HUES64 (cell line): ENCODE results near the gene TNPO3.

Experiments
- H3K27ac ChIP-seq: 2 replicates; pipeline ENCODE4 v1.7.0; 2013; ENCODE audit warnings: low read depth, low read length, inconsistent platforms
- H3K27me3 ChIP-seq: 2 replicates; pipeline ENCODE4 v1.6.1; 2013; ENCODE audit warnings: mild to moderate bottlenecking, low read length; ENCODE audit not compliant: insufficient read depth
- H3K36me3 ChIP-seq: 2 replicates; pipeline ENCODE4 v1.6.1; 2013; ENCODE audit warnings: mild to moderate bottlenecking, low read length; ENCODE audit not compliant: insufficient read depth
- H3K4me1 ChIP-seq: 2 replicates; pipeline ENCODE4 v1.6.1; 2013; ENCODE audit warnings: mild to moderate bottlenecking, low read length, moderate library complexity; ENCODE audit not compliant: insufficient read depth
- H3K4me3 ChIP-seq: 2 replicates; pipeline ENCODE4 v1.5.1; 2013; ENCODE audit warnings: mild to moderate bottlenecking, low read length, moderate library complexity
- H3K9ac ChIP-seq: 2 replicates; pipeline ENCODE4 v1.6.1; 2013; ENCODE audit warnings: mild to moderate bottlenecking, low read depth, low read length
- H3K9me3 ChIP-seq: 2 replicates; pipeline ENCODE4 v1.6.1; 2013; ENCODE audit warnings: low read depth, low read length; ENCODE audit not compliant: insufficient read depth
- WGBS: fragments of 150-250, 120-280 bp; methylation state at CpG from one replicate; pipeline ENCODE4 v1.1.7; 2013; ENCODE audit warnings: missing lambda C conversion rate; 5-methylcytosine and 5-hydroxymethylcytosine counted together

The TNPO3 gene

DNA sequence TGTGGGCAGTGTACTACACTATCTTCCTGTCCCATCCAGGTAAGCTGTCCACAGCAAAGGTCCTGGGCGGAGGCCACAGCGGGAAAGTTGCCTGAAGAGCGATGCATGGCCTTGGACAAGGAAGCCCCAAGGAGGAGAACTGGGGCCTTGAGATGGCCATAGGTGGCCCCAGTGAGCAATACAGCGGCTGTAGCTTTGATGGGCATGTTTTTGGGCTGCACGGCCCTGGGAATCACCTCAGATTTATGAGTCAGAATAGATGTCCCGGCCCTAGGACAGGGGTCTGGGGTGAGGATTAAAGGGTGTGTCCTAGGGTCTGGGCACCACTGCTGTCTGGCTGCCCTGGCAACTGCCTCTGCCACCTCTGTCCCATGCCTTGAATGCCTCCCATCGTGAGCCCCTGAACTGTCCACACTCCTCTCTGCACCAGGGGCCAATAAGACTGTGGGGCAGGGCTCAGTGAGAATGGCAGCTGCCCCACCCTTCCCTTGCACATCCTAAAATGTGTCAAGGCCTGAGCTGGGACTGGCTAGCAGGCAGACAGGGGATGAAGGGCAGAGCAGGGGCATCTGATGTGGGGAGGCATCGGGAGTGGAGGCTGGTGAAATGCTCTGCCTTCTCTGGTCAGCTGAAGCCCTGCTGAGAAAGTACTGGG is 126.6 kb downstream of the TNPO3 start:
- Histone ChIP-seq H3K36me3 (no peaks in the 10 kb centered on the region), H3K27me3 (peaks cover 2% of the 10 kb centered on the region; the same call in 1 of the 2 replicates), H3K27ac (no peak overlapping the region), H3K9ac (no peak overlapping the region), H3K4me3 (no peak overlapping the region), H3K4me1 (no peaks in the 10 kb centered on the region), H3K9me3 (no peaks in the 10 kb centered on the region)
- 93% methylated on average over 8 of the region's 8 CpGs for WGBS

DNA sequence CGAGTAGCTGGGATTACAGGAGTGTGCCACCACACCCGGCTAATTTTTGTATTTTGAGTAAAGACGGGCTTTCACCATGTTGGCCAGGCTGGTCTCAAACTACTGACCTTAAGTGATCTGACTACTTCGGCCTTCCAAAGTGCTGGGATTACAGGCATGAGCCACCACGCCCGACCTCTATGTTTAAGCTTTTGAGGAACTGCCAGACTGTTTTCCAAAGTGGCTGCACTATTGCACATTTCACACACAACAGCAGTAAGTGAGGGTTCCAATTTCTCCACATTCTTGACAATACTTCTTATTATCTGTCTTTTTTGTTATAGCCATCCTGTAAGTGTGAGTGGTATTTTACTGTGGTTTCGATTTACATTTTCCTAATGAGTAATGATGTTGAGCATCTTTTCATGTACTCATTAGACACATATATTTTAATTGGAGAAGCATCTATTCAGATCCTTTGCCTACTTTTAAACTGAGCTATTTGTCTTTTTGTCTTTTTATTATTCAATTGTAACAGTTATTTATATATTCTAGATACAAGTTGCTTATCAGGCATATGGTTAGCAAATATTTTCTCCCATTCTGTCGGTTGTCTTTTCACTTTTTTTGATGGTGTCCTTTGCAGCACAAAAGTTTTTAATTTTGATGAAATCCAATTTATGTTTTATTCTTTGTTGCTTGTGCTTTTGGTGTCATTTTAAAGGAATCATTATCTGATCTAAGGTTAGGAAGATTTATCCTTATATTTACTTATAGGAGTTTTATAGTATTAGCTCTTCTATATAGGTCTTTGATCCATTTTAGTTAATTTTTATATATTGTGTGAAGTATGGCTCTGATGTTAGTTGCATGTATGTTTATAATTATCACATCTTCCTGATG is 130.0 kb downstream of the TNPO3 start:
- no peaks in the 10 kb centered on the region; the same call in 1 of the 2 replicates for H3K27me3 ChIP-seq
- H3K36me3 ChIP-seq: no peaks in the 10 kb centered on the region
- no peak overlapping the region for H3K4me3 ChIP-seq
- no peak overlapping the region for H3K9ac ChIP-seq
- no peak overlapping the region for H3K27ac ChIP-seq
- WGBS: 67% methylated on average over 7 of the region's 8 CpGs
- H3K9me3 ChIP-seq: no peaks in the 10 kb centered on the region
- peaks cover 7% of the 10 kb centered on the region; the same call in 1 of the 2 replicates for H3K4me1 ChIP-seq

DNA sequence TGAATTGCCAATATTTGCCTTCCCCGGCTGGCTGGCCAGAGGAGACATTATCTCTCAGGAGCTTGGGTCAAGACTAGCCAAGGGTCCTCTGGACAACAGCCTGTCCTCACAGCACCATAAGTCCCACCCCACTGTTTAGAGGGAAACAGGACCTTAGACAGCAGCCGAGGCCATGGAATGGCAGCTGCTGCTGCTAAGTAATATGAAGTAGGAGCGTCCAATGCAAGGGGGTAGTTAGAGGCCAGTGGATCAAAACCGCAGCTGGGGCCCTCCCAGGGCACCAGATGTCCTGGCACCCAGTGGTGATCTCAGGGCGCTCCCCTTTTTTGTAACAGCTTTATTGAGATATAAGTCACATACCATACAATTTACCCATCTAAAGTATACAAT is 131.5 kb downstream of the TNPO3 start:
- Histone ChIP-seq H3K4me3 (no peak overlapping the region), H3K27ac (no peak overlapping the region), H3K36me3 (no peaks in the 10 kb centered on the region), H3K27me3 (peaks cover 4% of the 10 kb centered on the region), H3K4me1 (peaks cover 7% of the 10 kb centered on the region; the same call in 1 of the 2 replicates), H3K9ac (no peak overlapping the region), H3K9me3 (no peaks in the 10 kb centered on the region)
- WGBS: 94% methylated on average over 5 of the region's 5 CpGs

DNA sequence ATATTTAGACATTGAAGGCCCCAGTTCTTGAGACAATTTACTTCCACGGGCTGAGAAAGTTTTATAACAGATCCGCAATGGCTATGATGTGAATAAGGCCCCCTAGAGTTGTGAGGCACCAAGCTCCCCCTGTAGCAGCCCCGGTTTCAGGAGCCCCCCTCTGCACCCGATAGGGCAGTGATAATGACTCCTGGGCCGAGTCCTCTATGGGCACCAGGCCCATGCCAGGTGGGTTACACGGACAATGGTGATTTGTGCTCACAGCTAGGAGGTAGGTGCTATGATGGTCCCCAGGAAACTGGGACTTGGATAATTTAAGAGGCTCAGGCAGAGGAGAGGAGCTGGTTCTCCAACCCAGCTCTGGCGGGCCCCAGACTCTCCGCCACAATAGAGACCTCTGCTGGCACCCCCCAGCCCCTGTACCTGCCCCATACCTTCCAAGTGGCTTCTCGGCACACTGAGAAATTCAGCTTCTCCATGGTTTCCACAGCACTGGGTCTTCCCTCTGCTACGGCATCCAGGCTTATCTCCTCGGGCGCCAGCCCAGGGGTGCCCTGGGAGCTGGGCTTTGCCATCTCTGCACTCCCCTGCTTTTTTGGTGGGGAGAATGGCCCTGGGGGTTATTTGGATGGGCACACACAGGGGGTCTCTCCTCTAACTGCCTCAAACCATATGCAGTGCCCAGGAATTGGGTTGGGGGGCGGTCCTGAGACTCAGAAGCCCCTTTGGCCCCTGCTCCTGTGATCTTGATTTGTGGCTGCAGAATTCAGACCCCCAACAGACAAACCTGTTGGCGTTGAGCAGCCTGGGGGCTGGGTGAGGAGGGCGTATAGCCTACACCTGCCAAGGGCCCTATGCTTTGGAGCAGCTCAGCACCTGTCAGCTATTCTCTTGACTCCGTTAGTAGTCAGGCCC is 132.2 kb downstream of the TNPO3 start:
- H3K27ac ChIP-seq: no peak overlapping the region
- H3K27me3 ChIP-seq: peaks cover 4% of the 10 kb centered on the region
- no peaks in the 10 kb centered on the region for H3K36me3 ChIP-seq
- no peak overlapping the region for H3K4me3 ChIP-seq
- H3K9me3 ChIP-seq: no peaks in the 10 kb centered on the region
- 89% methylated on average over 16 of the region's 16 CpGs for WGBS
- no peak overlapping the region for H3K9ac ChIP-seq
- H3K4me1 ChIP-seq: peaks cover 7% of the 10 kb centered on the region; the same call in 1 of the 2 replicates

DNA sequence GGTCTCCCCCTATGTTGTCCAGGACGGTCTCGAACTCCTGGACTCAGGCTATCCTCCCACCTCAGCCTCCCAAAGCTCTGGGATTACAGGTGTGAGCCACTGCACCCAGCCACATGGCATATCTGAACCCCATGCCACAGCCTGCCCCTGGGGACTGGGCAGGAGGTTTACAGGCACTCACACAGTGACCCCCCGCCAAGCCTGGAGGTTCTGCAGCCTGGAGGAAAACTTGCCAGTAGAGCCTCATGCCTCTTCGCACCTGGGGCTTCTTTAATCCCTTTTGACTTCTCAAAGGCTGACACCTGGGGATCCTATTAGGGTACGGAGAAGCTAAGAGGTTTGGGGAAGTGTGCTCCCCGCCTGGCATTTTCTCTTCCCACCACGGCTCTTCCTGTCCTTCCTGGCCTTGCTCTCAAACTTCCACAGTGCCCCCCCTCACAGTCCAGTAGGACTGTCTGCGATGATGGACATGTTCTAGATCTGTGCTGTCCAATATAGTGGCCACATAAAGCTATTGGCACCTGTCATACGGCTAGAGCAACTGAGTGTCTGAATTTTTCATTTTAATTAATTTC is 133.0 kb downstream of the TNPO3 start:
- peaks cover 7% of the 10 kb centered on the region; the same call in 1 of the 2 replicates for H3K4me1 ChIP-seq

DNA sequence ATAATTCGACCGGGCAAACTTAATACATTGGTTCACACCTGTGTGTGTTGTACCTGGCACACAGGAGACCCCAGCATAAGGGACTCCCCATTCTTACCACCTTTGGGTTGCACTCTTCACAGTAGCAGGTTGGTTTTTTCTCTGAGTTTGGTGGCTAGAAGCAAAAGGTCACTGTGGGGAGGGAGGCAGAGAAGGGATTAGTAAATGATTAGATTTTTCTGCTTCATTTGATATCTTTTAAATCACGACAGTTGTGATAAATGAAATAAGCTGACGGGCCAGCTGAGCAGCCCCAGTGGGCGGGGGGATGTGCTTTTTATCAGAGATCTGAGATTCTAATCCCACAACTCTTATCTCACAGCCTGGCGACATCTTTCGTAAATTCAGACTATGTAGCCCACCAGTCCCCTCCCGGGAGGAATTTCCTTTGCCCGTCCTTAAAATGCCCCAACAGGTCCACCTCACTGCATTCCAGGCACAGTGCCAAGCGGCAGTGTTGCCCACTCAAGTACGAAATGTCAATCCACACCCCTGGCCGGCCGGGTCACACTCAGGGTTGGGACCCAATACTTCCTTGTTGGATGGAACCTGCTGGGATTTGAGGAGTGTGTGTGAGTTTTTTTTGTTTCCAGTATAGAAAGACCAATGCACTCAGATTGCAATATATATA is 133.9 kb downstream of the TNPO3 start:
- Histone ChIP-seq H3K9me3 (no peaks in the 10 kb centered on the region), H3K27me3 (peaks cover 17% of the 10 kb centered on the region), H3K4me1 (peaks cover 7% of the 10 kb centered on the region; the same call in 1 of the 2 replicates), H3K9ac (no peak overlapping the region), H3K27ac (no peak overlapping the region), H3K4me3 (no peak overlapping the region), H3K36me3 (no peaks in the 10 kb centered on the region)
- WGBS: 83% methylated on average over 13 of the region's 13 CpGs

More for the DNA sequence above, 133.0 kb downstream of the TNPO3 start:
- peaks cover 8% of the 10 kb centered on the region for H3K27me3 ChIP-seq
- H3K36me3 ChIP-seq: no peaks in the 10 kb centered on the region
- H3K9ac ChIP-seq: no peak overlapping the region
- H3K9me3 ChIP-seq: no peaks in the 10 kb centered on the region
- WGBS: 84% methylated on average over 9 of the region's 9 CpGs
- H3K27ac ChIP-seq: no peak overlapping the region
- H3K4me3 ChIP-seq: no peak overlapping the region

DNA sequence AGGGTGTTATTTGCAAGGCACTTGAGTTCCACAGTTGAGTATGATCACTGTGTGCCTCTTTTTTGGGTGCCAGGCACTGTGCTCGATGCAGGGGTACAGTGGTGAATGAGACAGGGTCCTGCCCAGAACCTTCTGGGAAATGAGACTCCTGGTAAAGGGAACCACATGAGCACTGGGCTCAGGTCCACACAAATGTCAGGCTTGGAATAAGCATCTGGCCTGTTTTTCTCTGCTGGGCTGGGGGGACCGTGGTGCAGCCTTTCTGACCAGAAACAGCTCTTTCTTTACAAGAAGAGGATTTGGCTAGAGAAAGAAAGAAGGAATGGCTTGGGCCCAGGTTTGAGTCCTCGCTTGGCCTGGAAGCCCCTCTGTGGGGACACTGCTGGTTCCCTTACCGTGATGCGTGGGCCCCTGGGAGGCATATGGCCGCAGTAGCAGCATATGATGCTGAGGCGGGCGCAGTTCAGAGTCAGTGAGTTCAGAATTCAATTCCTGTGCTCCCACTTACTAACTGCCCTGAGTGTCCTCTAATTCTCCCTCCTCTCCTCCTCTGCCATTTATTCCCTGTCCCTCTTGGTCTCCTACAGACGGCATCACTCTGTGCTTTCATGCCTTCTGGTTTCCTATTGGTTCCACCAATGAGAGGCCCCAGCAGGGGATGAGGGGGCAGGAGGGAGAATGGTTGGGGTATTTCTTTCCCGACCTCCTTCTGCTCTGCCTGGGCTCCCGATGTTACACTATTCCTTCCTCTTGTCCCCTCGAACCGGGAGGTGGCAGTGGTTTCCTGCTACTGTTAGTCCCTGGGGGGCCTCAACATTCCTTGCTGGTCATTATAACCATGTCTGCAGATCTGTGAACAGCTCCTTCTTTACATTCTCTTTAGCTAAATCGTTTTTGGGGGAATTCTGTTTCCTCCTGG is 134.8 kb downstream of the TNPO3 start:
- Histone ChIP-seq H3K4me1 (peaks cover 7% of the 10 kb centered on the region; the same call in 1 of the 2 replicates), H3K27ac (no peak overlapping the region), H3K4me3 (no peak overlapping the region), H3K36me3 (no peaks in the 10 kb centered on the region), H3K27me3 (peaks cover 26% of the 10 kb centered on the region), H3K9me3 (no peaks in the 10 kb centered on the region), H3K9ac (no peak overlapping the region)
- WGBS: 54% methylated on average over 14 of the region's 14 CpGs

DNA sequence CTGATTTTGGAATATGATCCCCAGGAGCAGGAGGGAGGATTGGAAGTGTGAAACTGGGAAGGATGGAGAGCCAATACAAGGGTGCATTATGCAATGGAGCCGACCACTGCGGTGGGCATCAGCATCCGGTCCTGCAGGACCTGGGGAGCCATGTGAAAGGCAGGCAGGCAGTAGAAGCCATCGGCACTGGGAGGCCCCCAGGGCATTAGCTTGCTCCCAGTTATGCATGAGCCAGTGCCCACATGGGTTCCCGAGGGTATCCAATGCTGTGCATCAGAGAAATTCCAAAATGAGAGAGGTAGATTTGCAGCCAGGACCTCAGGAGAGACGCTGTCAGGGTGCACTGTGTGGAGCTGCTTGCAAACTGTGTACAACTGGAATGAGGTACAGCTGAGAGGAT is 135.7 kb downstream of the TNPO3 start:
- no peaks in the 10 kb centered on the region for H3K9me3 ChIP-seq
- H3K36me3 ChIP-seq: no peaks in the 10 kb centered on the region
- H3K4me1 ChIP-seq: peaks cover 11% of the 10 kb centered on the region; the same call in 1 of the 2 replicates
- H3K9ac ChIP-seq: no peak overlapping the region
- peaks cover 34% of the 10 kb centered on the region for H3K27me3 ChIP-seq
- no peak overlapping the region for H3K4me3 ChIP-seq
- no peak overlapping the region for H3K27ac ChIP-seq
- 89% methylated on average over 6 of the region's 6 CpGs for WGBS

DNA sequence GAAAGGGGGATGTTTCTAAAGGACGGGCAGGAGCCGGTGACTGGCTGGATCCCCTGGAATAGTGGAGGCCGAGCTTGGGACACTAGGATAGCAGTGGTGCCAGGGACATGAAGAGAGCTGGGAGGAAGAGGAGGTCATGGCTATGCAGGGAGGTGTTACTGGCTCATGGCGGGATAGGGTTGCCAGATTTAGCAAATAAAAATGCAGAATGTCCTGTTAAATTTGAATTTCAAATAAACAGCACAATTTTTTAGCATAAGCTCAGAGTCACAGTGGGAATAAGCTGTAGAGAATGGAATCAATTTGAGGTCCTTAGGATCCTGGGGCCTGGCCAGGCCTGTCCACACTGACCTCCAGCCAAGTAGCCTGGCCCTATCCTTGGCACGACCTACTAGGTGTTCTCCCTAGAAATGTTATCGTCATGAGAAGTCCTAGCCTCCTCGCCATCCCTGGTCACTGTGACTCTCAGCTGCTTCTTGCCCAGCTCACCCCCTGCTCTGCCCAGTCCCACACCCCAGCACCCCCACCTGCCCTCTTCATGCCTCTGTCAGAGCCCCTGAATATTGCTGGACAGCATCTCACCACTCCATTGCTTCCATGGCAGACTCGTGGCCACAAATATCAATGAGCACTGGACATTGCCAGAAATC is 136.8 kb downstream of the TNPO3 start:
- H3K27ac ChIP-seq: no peak overlapping the region
- H3K4me3 ChIP-seq: no peak overlapping the region
- no peaks in the 10 kb centered on the region for H3K36me3 ChIP-seq
- H3K9ac ChIP-seq: no peak overlapping the region
- H3K9me3 ChIP-seq: no peaks in the 10 kb centered on the region
- peaks cover 39% of the 10 kb centered on the region for H3K27me3 ChIP-seq
- WGBS: 91% methylated on average over 7 of the region's 8 CpGs
- H3K4me1 ChIP-seq: peaks cover 11% of the 10 kb centered on the region; the same call in 1 of the 2 replicates
